Lower lobe of right lung (tissue), 2 donors: Measurements from ENCODE around the gene MAP3K10. TPM values are rescaled to one million over a fixed set of nuclear protein-coding genes. Genes with fewer than 3 reads are reported as not detected.

Experiments used
- ATAC-seq, 2 donors: fragments of 200-7000 bp; cut with Tn5 transposase; one replicate each; pipeline ENCODE4 v1.9.1; 2020 to 2022; ENCODE audit warnings: mild to moderate bottlenecking in 2 of 2, moderate library complexity in 2 of 2
- DNase-seq: peaks from one replicate; pipeline ENCODE4 v3.0.0-alpha.2; 2020
- H3K27ac ChIP-seq: fragments of 200-600 bp; one replicate; pipeline ENCODE4 v1.8.0; 2022
- H3K27me3 ChIP-seq: fragments of 200-600 bp; one replicate; pipeline ENCODE4 v1.8.0; 2022; ENCODE audit warnings: low read depth
- H3K36me3 ChIP-seq: fragments of 200-600 bp; one replicate; pipeline ENCODE4 v1.8.0; 2022; ENCODE audit warnings: mild to moderate bottlenecking
- H3K4me1 ChIP-seq: fragments of 200-600 bp; one replicate; pipeline ENCODE4 v1.8.0; 2022
- H3K4me3 ChIP-seq: fragments of 200-600 bp; one replicate; pipeline ENCODE4 v1.8.0; 2022; ENCODE audit warnings: mild to moderate bottlenecking
- H3K9me3 ChIP-seq: fragments of 200-600 bp; one replicate; pipeline ENCODE4 v1.8.0; 2022
- intact Hi-C: fragments of 100-400 bp; cut with DNase I; formaldehyde crosslinking; loops from one replicate; pipeline ENCODE4 v1.11.0; 2022
- total RNA-seq: library from RNA; stranded (reverse); fragmentation: NEBNext Ultra II Directional; extraction: Animal tissue kit (Norgen Biotek cat#: 25700); gene quantifications from one replicate; pipeline ENCODE4 v1.2.1, GENCODE V29; 2021
- TF ChIP-seq, protein P1 (sequence below): fragments of 200-600 bp; IDR thresholded peaks from one replicate; pipeline ENCODE4 v1.8.0; 2022; ENCODE audit warnings: antibody characterized with exemption, mild to moderate bottlenecking
- donor health status: DM: no; HTN: yes; CAD: no; lungs with severe emphysema.

MAP3K10 gene
- total RNA-seq, 1 donor from 2014 or later: 17.4 TPM

DNA sequence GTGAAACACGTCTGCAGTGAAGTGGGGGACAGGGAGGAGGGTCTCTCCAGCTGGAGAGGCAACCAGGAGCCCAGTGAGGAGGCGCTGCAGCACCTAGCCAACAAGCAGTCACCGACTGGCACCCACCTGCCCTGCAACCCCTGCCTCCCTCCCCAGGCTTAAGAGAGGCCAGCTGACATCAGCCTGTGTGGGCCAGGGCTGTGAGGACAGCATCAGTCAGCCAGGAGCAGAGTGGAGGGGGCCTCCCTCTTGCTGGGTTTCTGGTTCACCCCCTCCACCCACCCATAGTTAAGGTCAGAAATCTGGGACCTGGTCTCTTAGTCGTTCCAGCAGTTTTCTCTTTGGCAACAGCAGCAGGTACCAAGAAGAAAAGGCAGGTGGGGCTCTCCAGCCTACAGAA lies 60.8 kb downstream of the MAP3K10 start:
- Histone ChIP-seq H3K27ac (no peak overlapping the region), H3K27me3 (no peaks in the 10 kb centered on the region), H3K4me1 (no peaks in the 10 kb centered on the region), H3K36me3 (peaks cover 74% of the 10 kb centered on the region), H3K4me3 (no peak overlapping the region), H3K9me3 (no peaks in the 10 kb centered on the region)
- TF ChIP-seq, protein P1, sequence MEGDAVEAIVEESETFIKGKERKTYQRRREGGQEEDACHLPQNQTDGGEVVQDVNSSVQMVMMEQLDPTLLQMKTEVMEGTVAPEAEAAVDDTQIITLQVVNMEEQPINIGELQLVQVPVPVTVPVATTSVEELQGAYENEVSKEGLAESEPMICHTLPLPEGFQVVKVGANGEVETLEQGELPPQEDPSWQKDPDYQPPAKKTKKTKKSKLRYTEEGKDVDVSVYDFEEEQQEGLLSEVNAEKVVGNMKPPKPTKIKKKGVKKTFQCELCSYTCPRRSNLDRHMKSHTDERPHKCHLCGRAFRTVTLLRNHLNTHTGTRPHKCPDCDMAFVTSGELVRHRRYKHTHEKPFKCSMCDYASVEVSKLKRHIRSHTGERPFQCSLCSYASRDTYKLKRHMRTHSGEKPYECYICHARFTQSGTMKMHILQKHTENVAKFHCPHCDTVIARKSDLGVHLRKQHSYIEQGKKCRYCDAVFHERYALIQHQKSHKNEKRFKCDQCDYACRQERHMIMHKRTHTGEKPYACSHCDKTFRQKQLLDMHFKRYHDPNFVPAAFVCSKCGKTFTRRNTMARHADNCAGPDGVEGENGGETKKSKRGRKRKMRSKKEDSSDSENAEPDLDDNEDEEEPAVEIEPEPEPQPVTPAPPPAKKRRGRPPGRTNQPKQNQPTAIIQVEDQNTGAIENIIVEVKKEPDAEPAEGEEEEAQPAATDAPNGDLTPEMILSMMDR: no peak
- ATAC-seq (no peak), DNase-seq (no peak)
- intact Hi-C loops: no loop called here

DNA sequence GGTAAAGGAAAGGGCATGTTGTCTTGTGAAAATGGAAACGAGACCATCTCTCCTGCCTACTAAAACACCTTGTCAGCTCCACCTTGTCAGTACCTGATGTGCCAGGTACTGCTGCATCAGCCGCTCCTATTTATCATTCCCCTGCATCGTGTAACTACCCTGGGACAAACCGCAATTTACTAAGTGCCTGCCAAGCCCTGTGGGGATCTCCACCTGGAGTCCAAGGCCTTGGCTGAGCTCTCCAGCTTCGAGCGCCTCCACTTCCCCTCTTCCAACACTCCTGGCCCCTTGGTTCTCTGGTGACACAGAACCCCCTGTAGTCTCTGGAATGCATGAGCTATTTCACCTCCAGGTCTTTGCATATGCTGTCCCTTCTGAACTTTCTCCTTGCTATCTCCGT lies 61.2 kb downstream of the MAP3K10 start:
- TF ChIP-seq, protein P1: no peak
- Histone ChIP-seq H3K27me3 (no peaks in the 10 kb centered on the region), H3K36me3 (peaks cover 75% of the 10 kb centered on the region), H3K9me3 (no peaks in the 10 kb centered on the region), H3K4me1 (no peaks in the 10 kb centered on the region), H3K27ac (no peak overlapping the region), H3K4me3 (no peak overlapping the region)
- intact Hi-C loops: no loop called here
- ATAC-seq: no peak
- no peak for DNase-seq

DNA sequence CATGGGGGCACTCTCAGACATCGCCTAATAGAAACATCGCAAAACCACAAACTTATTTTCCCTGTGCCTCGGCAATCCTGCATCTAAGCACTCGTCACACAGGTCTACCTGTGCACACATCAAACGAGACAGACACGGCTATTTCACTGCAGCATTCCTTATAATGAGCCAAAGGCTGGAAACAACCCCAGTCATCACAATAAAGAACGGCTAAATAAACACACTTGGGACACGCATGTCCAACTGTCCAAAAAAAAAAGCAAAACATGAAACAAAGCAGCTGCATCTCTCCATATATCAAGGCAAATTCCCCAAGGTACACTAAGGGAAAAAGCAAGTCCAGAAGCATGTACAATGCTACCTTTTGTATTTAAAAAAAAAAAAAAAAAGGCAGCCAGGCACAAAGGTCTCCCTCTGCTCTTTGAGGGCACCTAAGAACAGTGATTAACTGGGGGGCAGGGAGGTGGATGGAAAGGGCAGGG lies 62.4 kb downstream of the MAP3K10 start:
- no peak for DNase-seq
- TF ChIP-seq, protein P1: no peak
- H3K36me3 ChIP-seq: peaks cover 75% of the 10 kb centered on the region
- intact Hi-C loops: no loop called here
- no peak overlapping the region for H3K27ac ChIP-seq
- H3K4me1 ChIP-seq: no peaks in the 10 kb centered on the region
- H3K4me3 ChIP-seq: no peak overlapping the region
- no peaks in the 10 kb centered on the region for H3K9me3 ChIP-seq
- no peaks in the 10 kb centered on the region for H3K27me3 ChIP-seq
- no peak for ATAC-seq

DNA sequence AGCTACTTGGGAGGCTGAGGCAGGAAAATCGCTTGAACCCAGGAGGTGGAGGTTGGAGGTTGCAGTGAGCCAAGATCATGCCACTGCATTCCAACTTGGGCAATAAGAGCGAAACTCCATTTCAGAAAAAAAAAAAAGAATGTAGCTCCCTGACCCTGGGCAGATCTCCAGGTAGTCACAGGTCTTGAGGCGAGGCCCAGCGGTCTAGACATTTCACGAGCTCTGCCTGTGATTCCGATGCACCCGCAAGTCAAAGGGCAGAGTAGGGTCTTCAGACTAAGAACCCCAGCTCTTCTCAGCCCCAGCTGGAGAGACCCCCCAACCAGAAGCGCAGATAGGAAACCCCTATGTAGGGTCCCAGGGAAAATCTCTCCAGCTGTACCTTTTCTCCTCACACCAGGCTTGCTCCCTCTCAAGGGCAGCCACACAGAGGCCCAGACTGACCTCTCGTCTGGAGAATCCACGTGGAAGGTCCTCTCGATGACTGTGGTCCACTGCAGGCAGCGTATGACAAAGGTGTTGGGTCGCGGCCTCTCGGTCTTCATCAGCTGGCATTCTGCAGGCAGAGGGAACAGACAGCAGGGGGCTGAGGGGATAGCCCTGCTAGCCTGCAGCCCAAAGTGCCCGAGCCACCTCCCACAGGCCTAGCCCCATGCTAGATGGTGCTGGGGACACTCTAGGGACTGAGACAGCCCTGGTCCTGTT lies 63.6 kb downstream of the MAP3K10 start:
- Histone ChIP-seq H3K9me3 (no peaks in the 10 kb centered on the region), H3K27ac (no peak overlapping the region), H3K27me3 (no peaks in the 10 kb centered on the region), H3K4me1 (no peaks in the 10 kb centered on the region), H3K36me3 (peaks cover 67% of the 10 kb centered on the region), H3K4me3 (no peak overlapping the region)
- no peak for ATAC-seq
- DNase-seq: no peak
- TF ChIP-seq, protein P1: no peak
- intact Hi-C loops: no loop called here

DNA sequence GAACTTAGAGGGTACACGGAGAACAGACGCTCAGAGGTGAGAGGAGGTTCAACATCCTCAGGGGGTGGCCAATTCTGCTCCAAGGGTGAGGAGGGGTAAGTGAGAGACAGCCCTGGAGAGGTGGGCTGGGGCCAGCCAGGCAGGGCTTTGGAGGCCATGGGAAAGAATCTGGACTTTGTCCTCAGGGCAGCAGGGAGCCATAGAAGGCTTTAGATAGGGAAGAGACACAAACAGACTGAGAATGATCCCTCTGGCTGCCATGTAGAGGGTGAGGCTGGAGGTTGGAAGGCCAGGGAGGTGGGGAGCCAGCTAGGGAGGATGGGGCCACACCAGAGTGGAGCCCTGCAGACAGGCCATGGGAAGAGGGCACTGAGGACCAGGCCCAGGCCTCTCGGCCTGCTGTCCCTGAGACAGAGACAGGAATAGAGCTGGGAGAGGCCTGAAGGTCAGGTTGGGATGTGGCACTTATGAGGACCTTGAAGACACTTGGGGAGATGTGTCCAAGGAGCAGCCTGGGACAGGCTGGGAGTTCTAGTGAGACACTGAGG lies 64.5 kb downstream of the MAP3K10 start:
- H3K36me3 ChIP-seq: peaks cover 62% of the 10 kb centered on the region
- intact Hi-C loops: no loop called here

More for the DNA sequence above, 64.5 kb downstream of the MAP3K10 start:
- H3K27ac ChIP-seq: no peak overlapping the region
- ATAC-seq (no peak), DNase-seq (no peak)
- no peaks in the 10 kb centered on the region for H3K27me3 ChIP-seq
- TF ChIP-seq, protein P1: no peak
- H3K4me3 ChIP-seq: no peak overlapping the region
- no peaks in the 10 kb centered on the region for H3K4me1 ChIP-seq
- H3K9me3 ChIP-seq: no peaks in the 10 kb centered on the region
